ENCODE results near the gene WNT7B. TPM values are rescaled to one million over a fixed set of nuclear protein-coding genes. Genes with fewer than 3 reads are reported as not detected.

Gene WNT7B
- polyA plus RNA-seq, 2 donors: 6.6 to 6.8 TPM

GRCh38 chr22:45889539-45890350 lies 87.2 kb downstream of the WNT7B start:
- Histone ChIP-seq H3K27ac (ENCODE audit: low read depth in 2 of 2, low read length in 1 of 2) (no peak overlapping the region), H3K4me3 (ENCODE audit: low read depth in 1 of 2, low read length in 2 of 2) (no peak overlapping the region), H3K9me3 (ENCODE audit: control insufficient read depth in 2 of 2, insufficient read depth in 1 of 2, low read depth in 1 of 2, low read length in 1 of 2) (no peaks in the 10 kb centered on the region), H3K36me3 (ENCODE audit: control insufficient read depth in 2 of 2, insufficient read depth in 2 of 2, low read length in 1 of 2) (no peaks in the 10 kb centered on the region), H3K27me3 (ENCODE audit: control insufficient read depth in 1 of 2, insufficient read depth in 2 of 2, low read length in 2 of 2) (no peaks in the 10 kb centered on the region), H3K4me1 (ENCODE audit: control insufficient read depth in 2 of 2, insufficient read depth in 2 of 2, low read length in 1 of 2) (peaks cover 3 to 20% of the 10 kb centered on the region in 2 donors)
- WGBS, 2 donors: 34 to 35% methylated on average over 51 to 56 of the region's 56 CpGs

DNA sequence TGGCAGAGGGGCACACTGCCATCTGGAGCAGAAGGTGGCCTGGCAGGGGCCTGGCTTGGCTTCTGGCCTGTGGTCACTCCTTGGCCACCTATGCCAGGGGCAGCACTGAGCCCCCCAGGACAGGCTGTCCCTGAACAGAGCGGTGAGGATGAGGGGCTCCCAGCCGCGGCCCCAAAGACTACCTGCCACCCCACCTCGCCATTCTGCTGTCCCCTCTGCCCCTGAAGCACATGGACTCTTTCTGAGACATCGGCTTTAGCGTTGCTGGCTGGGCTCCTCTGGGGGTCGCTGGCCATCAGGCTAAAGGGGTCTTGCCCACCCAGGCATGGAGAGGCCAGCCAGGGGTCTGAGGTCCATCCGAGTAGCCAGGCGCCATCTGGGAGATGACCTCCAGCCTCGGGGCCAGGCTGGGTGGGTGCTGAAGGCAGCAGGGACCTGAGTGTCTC lies 87.8 kb downstream of the WNT7B start:
- H3K27me3 ChIP-seq (ENCODE audit: control insufficient read depth in 1 of 2, insufficient read depth in 2 of 2, low read length in 2 of 2): no peaks in the 10 kb centered on the region
- no peak overlapping the region for H3K27ac ChIP-seq (ENCODE audit: low read depth in 2 of 2, low read length in 1 of 2)
- 84 to 89% methylated on average over 10 of the region's 10 CpGs for WGBS, 2 donors
- no peak overlapping the region for H3K4me3 ChIP-seq (ENCODE audit: low read depth in 1 of 2, low read length in 2 of 2)
- no peaks in the 10 kb centered on the region for H3K9me3 ChIP-seq (ENCODE audit: control insufficient read depth in 2 of 2, insufficient read depth in 1 of 2, low read depth in 1 of 2, low read length in 1 of 2)
- H3K36me3 ChIP-seq (ENCODE audit: control insufficient read depth in 2 of 2, insufficient read depth in 2 of 2, low read length in 1 of 2): no peaks in the 10 kb centered on the region
- H3K4me1 ChIP-seq (ENCODE audit: control insufficient read depth in 2 of 2, insufficient read depth in 2 of 2, low read length in 1 of 2): peaks cover 3 to 20% of the 10 kb centered on the region in 2 donors

- H3K36me3 ChIP-seq (ENCODE audit: control insufficient read depth in 2 of 2, insufficient read depth in 2 of 2, low read length in 1 of 2): no peaks in the 10 kb centered on the region
- peaks cover 3 to 21% of the 10 kb centered on the region in 2 donors for H3K4me1 ChIP-seq (ENCODE audit: control insufficient read depth in 2 of 2, insufficient read depth in 2 of 2, low read length in 1 of 2)
- no peaks in the 10 kb centered on the region for H3K9me3 ChIP-seq (ENCODE audit: control insufficient read depth in 2 of 2, insufficient read depth in 1 of 2, low read depth in 1 of 2, low read length in 1 of 2)
- no peak overlapping the region for H3K4me3 ChIP-seq (ENCODE audit: low read depth in 1 of 2, low read length in 2 of 2)
- H3K27ac ChIP-seq (ENCODE audit: low read depth in 2 of 2, low read length in 1 of 2): peak overlapping the region in 1 of 2 donors; percentile 27
- 91 to 93% methylated on average over 27 of the region's 27 CpGs for WGBS, 2 donors
- H3K27me3 ChIP-seq (ENCODE audit: control insufficient read depth in 1 of 2, insufficient read depth in 2 of 2, low read length in 2 of 2): no peaks in the 10 kb centered on the region
Observed at GRCh38 chr22:45888221-45889092, 88.5 kb downstream of the WNT7B start.

DNA sequence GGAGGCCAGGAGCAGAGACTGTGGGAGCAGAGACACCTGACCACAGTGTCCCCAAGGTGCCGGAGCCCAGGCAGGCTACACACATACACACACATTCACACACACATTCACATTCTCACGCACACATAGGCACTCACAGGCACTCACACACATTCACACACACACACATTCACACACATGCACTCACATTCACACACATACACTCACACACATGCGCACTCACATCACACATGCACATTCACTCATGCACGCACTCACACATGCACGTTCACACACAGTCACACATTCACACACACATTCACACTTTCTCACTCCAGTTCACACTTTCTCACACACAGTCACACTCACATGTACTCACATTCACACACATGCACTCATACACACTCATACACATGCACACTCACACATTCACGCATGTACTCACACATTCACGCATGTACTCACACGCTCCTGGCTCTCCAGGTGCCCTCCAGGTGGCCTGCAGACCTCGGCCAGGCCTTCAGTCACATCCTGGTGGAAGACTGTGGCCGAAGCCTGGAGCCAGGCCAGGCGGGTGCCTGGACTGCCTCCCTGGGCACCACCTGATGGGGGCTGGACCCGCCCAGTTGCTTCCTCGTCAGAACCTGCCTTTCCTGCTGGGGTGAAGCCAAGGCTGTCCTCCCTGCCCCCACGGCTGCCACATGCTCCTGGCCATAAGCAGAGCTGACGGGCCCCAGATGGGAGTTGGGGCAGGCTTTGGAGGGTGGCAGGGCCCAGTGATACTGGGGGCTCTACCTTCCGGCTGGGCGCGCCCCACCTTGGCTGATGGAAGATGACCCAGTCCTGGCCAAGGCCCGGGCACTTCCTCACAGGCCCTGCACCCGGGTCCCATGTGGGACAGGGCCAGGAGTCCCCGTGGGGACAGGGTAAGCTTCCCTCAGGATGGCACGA lies 89.5 kb downstream of the WNT7B start:
- Histone ChIP-seq H3K4me1 (ENCODE audit: control insufficient read depth in 2 of 2, insufficient read depth in 2 of 2, low read length in 1 of 2) (peaks cover 3 to 27% of the 10 kb centered on the region in 2 donors), H3K27ac (ENCODE audit: low read depth in 2 of 2, low read length in 1 of 2) (peak overlapping the region in 1 of 2 donors; percentile 27), H3K9me3 (ENCODE audit: control insufficient read depth in 2 of 2, insufficient read depth in 1 of 2, low read depth in 1 of 2, low read length in 1 of 2) (no peaks in the 10 kb centered on the region), H3K4me3 (ENCODE audit: low read depth in 1 of 2, low read length in 2 of 2) (no peak overlapping the region), H3K27me3 (ENCODE audit: control insufficient read depth in 1 of 2, insufficient read depth in 2 of 2, low read length in 2 of 2) (no peaks in the 10 kb centered on the region), H3K36me3 (ENCODE audit: control insufficient read depth in 2 of 2, insufficient read depth in 2 of 2, low read length in 1 of 2) (no peaks in the 10 kb centered on the region)
- WGBS, 2 donors: 72 to 73% methylated on average over 22 of the region's 22 CpGs

DNA sequence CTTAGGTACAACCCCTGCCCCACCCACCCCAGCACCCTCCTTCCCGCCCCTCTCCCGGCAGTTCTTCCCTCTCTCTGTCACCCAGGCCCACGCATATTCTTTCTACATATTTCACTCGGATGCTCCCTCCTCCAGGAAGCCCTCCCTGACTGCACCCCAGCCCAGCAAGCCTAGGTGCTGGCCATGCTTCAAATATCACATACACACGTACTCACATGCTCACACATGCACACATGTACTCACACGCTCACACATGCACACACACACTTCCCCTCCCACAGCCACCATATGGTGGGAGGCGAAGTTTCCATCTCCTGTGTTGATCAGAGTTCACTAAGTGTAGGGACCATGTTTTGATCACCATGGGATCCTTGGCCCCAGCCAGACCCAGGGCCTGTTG lies 90.4 kb downstream of the WNT7B start:
- H3K27me3 ChIP-seq (ENCODE audit: control insufficient read depth in 1 of 2, insufficient read depth in 2 of 2, low read length in 2 of 2): no peaks in the 10 kb centered on the region
- H3K9me3 ChIP-seq (ENCODE audit: control insufficient read depth in 2 of 2, insufficient read depth in 1 of 2, low read depth in 1 of 2, low read length in 1 of 2): no peaks in the 10 kb centered on the region
- WGBS, 2 donors: 87% methylated on average over 7 of the region's 7 CpGs
- H3K27ac ChIP-seq (ENCODE audit: low read depth in 2 of 2, low read length in 1 of 2): no peak overlapping the region
- peaks cover 3 to 27% of the 10 kb centered on the region in 2 donors for H3K4me1 ChIP-seq (ENCODE audit: control insufficient read depth in 2 of 2, insufficient read depth in 2 of 2, low read length in 1 of 2)
- no peaks in the 10 kb centered on the region for H3K36me3 ChIP-seq (ENCODE audit: control insufficient read depth in 2 of 2, insufficient read depth in 2 of 2, low read length in 1 of 2)
- H3K4me3 ChIP-seq (ENCODE audit: low read depth in 1 of 2, low read length in 2 of 2): no peak overlapping the region

DNA sequence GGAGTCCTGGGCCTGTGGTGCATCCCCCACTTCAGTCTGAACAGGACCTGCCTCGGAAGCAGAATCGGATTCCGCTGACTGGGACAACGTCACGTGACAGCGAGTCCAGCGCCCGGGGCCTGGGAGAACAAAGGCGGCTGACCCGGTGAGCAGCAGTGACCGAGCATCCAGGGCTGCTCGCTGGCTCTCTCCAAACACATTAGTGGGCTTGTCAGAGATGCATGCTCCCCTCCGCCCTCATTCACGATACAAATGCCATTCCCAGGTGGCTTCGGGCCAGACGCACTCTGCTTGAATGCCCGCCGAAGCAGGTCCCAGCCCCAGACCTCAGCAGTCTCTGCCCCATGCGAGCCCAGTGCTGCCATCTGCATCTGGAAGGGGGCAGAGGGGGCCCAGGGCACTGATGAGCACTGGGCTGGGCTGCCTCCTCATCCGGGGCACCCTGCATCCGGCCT lies 91.0 kb downstream of the WNT7B start:
- Histone ChIP-seq H3K4me1 (ENCODE audit: control insufficient read depth in 2 of 2, insufficient read depth in 2 of 2, low read length in 1 of 2) (peaks cover 3 to 27% of the 10 kb centered on the region in 2 donors), H3K4me3 (ENCODE audit: low read depth in 1 of 2, low read length in 2 of 2) (no peak overlapping the region), H3K36me3 (ENCODE audit: control insufficient read depth in 2 of 2, insufficient read depth in 2 of 2, low read length in 1 of 2) (no peaks in the 10 kb centered on the region), H3K27me3 (ENCODE audit: control insufficient read depth in 1 of 2, insufficient read depth in 2 of 2, low read length in 2 of 2) (no peaks in the 10 kb centered on the region), H3K27ac (ENCODE audit: low read depth in 2 of 2, low read length in 1 of 2) (no peak overlapping the region), H3K9me3 (ENCODE audit: control insufficient read depth in 2 of 2, insufficient read depth in 1 of 2, low read depth in 1 of 2, low read length in 1 of 2) (no peaks in the 10 kb centered on the region)
- WGBS, 2 donors: 62 to 70% methylated on average over 21 of the region's 21 CpGs

GRCh38 chr22:45885171-45885840 lies 91.7 kb downstream of the WNT7B start:
- Histone ChIP-seq H3K4me3 (ENCODE audit: low read depth in 1 of 2, low read length in 2 of 2) (no peak overlapping the region), H3K27ac (ENCODE audit: low read depth in 2 of 2, low read length in 1 of 2) (no peak overlapping the region), H3K9me3 (ENCODE audit: control insufficient read depth in 2 of 2, insufficient read depth in 1 of 2, low read depth in 1 of 2, low read length in 1 of 2) (no peaks in the 10 kb centered on the region), H3K36me3 (ENCODE audit: control insufficient read depth in 2 of 2, insufficient read depth in 2 of 2, low read length in 1 of 2) (no peaks in the 10 kb centered on the region), H3K27me3 (ENCODE audit: control insufficient read depth in 1 of 2, insufficient read depth in 2 of 2, low read length in 2 of 2) (peaks cover 0 to 1% of the 10 kb centered on the region in 2 donors), H3K4me1 (ENCODE audit: control insufficient read depth in 2 of 2, insufficient read depth in 2 of 2, low read length in 1 of 2) (peaks cover 3 to 29% of the 10 kb centered on the region in 2 donors)
- WGBS, 2 donors: 77 to 81% methylated on average over 16 of the region's 16 CpGs

GRCh38 chr22:45884201-45885062 lies 92.5 kb downstream of the WNT7B start:
- peaks cover 0 to 30% of the 10 kb centered on the region in 2 donors for H3K4me1 ChIP-seq (ENCODE audit: control insufficient read depth in 2 of 2, insufficient read depth in 2 of 2, low read length in 1 of 2)
- 73% methylated on average over 27 of the region's 27 CpGs for WGBS, 2 donors
- H3K4me3 ChIP-seq (ENCODE audit: low read depth in 1 of 2, low read length in 2 of 2): no peak overlapping the region
- H3K27ac ChIP-seq (ENCODE audit: low read depth in 2 of 2, low read length in 1 of 2): no peak overlapping the region
- no peaks in the 10 kb centered on the region for H3K9me3 ChIP-seq (ENCODE audit: control insufficient read depth in 2 of 2, insufficient read depth in 1 of 2, low read depth in 1 of 2, low read length in 1 of 2)
- peaks cover 0 to 3% of the 10 kb centered on the region in 2 donors for H3K27me3 ChIP-seq (ENCODE audit: control insufficient read depth in 1 of 2, insufficient read depth in 2 of 2, low read length in 2 of 2)
- no peaks in the 10 kb centered on the region for H3K36me3 ChIP-seq (ENCODE audit: control insufficient read depth in 2 of 2, insufficient read depth in 2 of 2, low read length in 1 of 2)

Data from esophagus (tissue), 2 donors.